ENCODE measurements around the gene ANGPT4.

DNA sequence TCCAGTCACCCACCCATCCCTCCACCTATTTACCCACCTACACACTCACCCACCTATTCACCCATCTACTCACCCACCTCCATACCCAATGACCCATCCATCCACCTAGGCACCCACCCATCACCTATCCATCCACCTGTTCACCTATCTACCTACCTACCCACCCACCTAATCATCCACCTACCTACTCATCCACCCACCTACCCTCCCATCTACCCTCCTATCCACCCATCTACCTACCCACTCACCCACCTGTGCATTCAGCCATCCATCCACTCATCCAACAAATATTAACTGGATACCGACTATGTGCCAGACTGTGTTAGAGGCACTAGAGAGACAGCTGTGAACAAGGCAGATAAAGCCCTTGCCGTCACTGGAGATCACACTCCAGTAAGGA, 45.6 kb upstream of the ANGPT4 start:
- TF ChIP-seq CTCF (IDR thresholded peaks at IDR 0.05) (no peak), POLR2A (IDR thresholded peaks at IDR 0.05) (no peak)
